IMR-90 (cell line): ENCODE data around the gene ADISSP. TPM values are rescaled to one million over a fixed set of nuclear protein-coding genes. Genes with fewer than 3 reads are reported as not detected.

Source experiments
- ATAC-seq: fragments of 200-7000 bp; cut with Tn5 transposase; 2 replicates; pipeline ENCODE4 v1.9.1; 2020; ENCODE audit warnings: low read depth, mild to moderate bottlenecking, moderate library complexity
- BruUV-seq: library from RNA; stranded (reverse); fragments of 400-500 nt; replicated peaks from 2 replicates; lab custom pipeline; 2021; lab: Mats Ljungman, UMichigan
- CTCF ChIA-PET: fragments of 300-600 bp; formaldehyde crosslinking; extraction: SDS; loops from one replicate; lab custom pipeline; 2021; ENCODE audit warnings: antibody characterized with exemption; lab: Yijun Ruan, JAX
- POLR2A ChIA-PET: fragments of 300-600 bp; sonication (Branson Sonifier 250); formaldehyde crosslinking; loops from one replicate; lab custom pipeline; 2022; ENCODE audit warnings: antibody characterized with exemption; ENCODE audit not compliant: unreplicated experiment; lab: Charles Lee
- DNase-seq: peaks from one replicate; pipeline ENCODE4 v3.0.0; 2013
- H2AFZ ChIP-seq: replicated peaks from 2 replicates; pipeline ENCODE3; 2013; ENCODE audit warnings: low read length, mild to moderate bottlenecking; ENCODE audit not compliant: poor library complexity
- H2AK5ac ChIP-seq: 2 replicates; pipeline ENCODE4 v1.6.1; 2013; ENCODE audit warnings: low read depth, low read length, inconsistent platforms
- H2AK9ac ChIP-seq: replicated peaks from 2 replicates; pipeline ENCODE3; 2013; ENCODE audit warnings: mild to moderate bottlenecking, low read depth, low read length, moderate library complexity; ENCODE audit not compliant: poor library complexity
- H2BK120ac ChIP-seq: 2 replicates; pipeline ENCODE4 v1.6.1; 2013; ENCODE audit warnings: low read depth, low read length, inconsistent platforms
- H2BK15ac ChIP-seq: 3 replicates; pipeline ENCODE4 v1.6.1; 2013; ENCODE audit warnings: low read depth, low read length, inconsistent platforms
- H2BK20ac ChIP-seq: 2 replicates; pipeline ENCODE4 v1.6.1; 2013; ENCODE audit warnings: low read depth, mild to moderate bottlenecking, inconsistent platforms, low read length, moderate library complexity
- H2BK5ac ChIP-seq: 2 replicates; pipeline ENCODE4 v1.6.1; 2013; ENCODE audit warnings: mild to moderate bottlenecking, low read depth, low read length, inconsistent platforms; ENCODE audit not compliant: poor library complexity, severe bottlenecking
- H3K14ac ChIP-seq: replicated peaks from 2 replicates; pipeline ENCODE4 v1.6.1; 2013; ENCODE audit warnings: low read depth, low read length, inconsistent platforms
- H3K18ac ChIP-seq: 2 replicates; pipeline ENCODE4 v1.6.1; 2013; ENCODE audit warnings: low read depth, low read length, control low read depth
- H3K23ac ChIP-seq: 2 replicates; pipeline ENCODE4 v1.6.1; 2013; ENCODE audit warnings: low read depth, low read length, inconsistent platforms
- H3K27ac ChIP-seq: 2 replicates; pipeline ENCODE4 v1.5.1; 2013; ENCODE audit warnings: mild to moderate bottlenecking, control low read depth, low read length; ENCODE audit not compliant: insufficient read depth
- H3K27me3 ChIP-seq: 2 replicates; pipeline ENCODE4 v1.6.1; 2013; ENCODE audit warnings: low read length; ENCODE audit not compliant: control insufficient read depth, insufficient read depth
- H3K36me3 ChIP-seq: 2 replicates; pipeline ENCODE4 v1.6.1; 2013; ENCODE audit warnings: low read length, mixed read lengths; ENCODE audit not compliant: control insufficient read depth, insufficient read depth
- H3K4ac ChIP-seq: 2 replicates; pipeline ENCODE4 v1.6.1; 2013; ENCODE audit warnings: low read depth, low read length, inconsistent platforms
- H3K4me1 ChIP-seq: 2 replicates; pipeline ENCODE4 v1.6.1; 2013; ENCODE audit warnings: low read length, mixed read lengths; ENCODE audit not compliant: control insufficient read depth, insufficient read depth
- H3K4me2 ChIP-seq: 2 replicates; pipeline ENCODE4 v1.6.1; 2013; ENCODE audit warnings: low read depth, mild to moderate bottlenecking, control low read depth, low read length, moderate library complexity
- H3K4me3 ChIP-seq: 2 replicates; pipeline ENCODE4 v1.5.1; 2013; ENCODE audit warnings: low read depth, mild to moderate bottlenecking, control low read depth, low read length, moderate library complexity; ENCODE audit not compliant: insufficient read depth
- H3K56ac ChIP-seq: 2 replicates; pipeline ENCODE4 v1.6.1; 2013; ENCODE audit warnings: low read length, inconsistent platforms; ENCODE audit not compliant: insufficient read depth; ENCODE audit errors: extremely low read depth
- H3K79me1 ChIP-seq, 2 experiments: 2 replicates each; pipeline ENCODE4 v1.6.1; 2013; ENCODE audit warnings: low read length in 2 of 2, inconsistent platforms in 1 of 2, low read depth in 1 of 2
- H3K9ac ChIP-seq: 2 replicates; pipeline ENCODE4 v1.6.1; 2013; ENCODE audit warnings: low read depth, low read length, control low read depth
- H3K9me1 ChIP-seq: 2 replicates; pipeline ENCODE4 v1.6.1; 2013; ENCODE audit warnings: low read length, inconsistent platforms; ENCODE audit not compliant: insufficient read depth
- H3K9me3 ChIP-seq: 2 replicates; pipeline ENCODE4 v1.6.1; 2013; ENCODE audit warnings: low read length; ENCODE audit not compliant: control insufficient read depth, insufficient read depth
- H4K20me1 ChIP-seq: 2 replicates; pipeline ENCODE4 v1.6.1; 2013; ENCODE audit warnings: low read length, inconsistent platforms; ENCODE audit not compliant: insufficient read depth
- H4K5ac ChIP-seq: 2 replicates; pipeline ENCODE4 v1.6.1; 2013; ENCODE audit warnings: mild to moderate bottlenecking, low read depth, low read length, control low read depth
- H4K8ac ChIP-seq, 2 experiments: 2 replicates each; pipeline ENCODE4 v1.6.1; 2013; ENCODE audit warnings: low read depth in 2 of 2, low read length in 2 of 2, control low read depth in 1 of 2, inconsistent platforms in 1 of 2
- H4K91ac ChIP-seq: 2 replicates; pipeline ENCODE4 v1.6.1; 2013; ENCODE audit warnings: low read depth, low read length, inconsistent platforms; ENCODE audit not compliant: insufficient read depth
- BHLHE40 ChIP-seq: fragments of 150-350 bp; IDR thresholded peaks from 2 replicates; pipeline ENCODE4 v1.6.1; 2016; ENCODE audit warnings: mild to moderate bottlenecking, low read depth, low read length
- CEBPB ChIP-seq: IDR thresholded peaks from 2 replicates; pipeline ENCODE4 v1.6.1; 2012; ENCODE audit warnings: low read depth, low read length, improper control_type of control experiment
- CHD1 ChIP-seq: IDR thresholded peaks from 2 replicates; pipeline ENCODE4 v1.6.1; 2012; ENCODE audit warnings: low read depth, low read length, improper control_type of control experiment
- CTCF ChIP-seq: conservative IDR thresholded peaks from 2 replicates; pipeline ENCODE4 v1.5.1; 2012; ENCODE audit warnings: mild to moderate bottlenecking, low read depth, low read length, improper control_type of control experiment
- ELK1 ChIP-seq: fragments of 150-350 bp; IDR thresholded peaks from 2 replicates; pipeline ENCODE4 v1.6.1; 2016; ENCODE audit warnings: low read depth, mild to moderate bottlenecking, low read length, moderate library complexity, borderline replicate concordance
- FOS ChIP-seq: fragments of 150-350 bp; IDR thresholded peaks from 2 replicates; pipeline ENCODE4 v1.6.1; 2016; ENCODE audit warnings: low read depth, low read length
- MAFK ChIP-seq: IDR thresholded peaks from 2 replicates; pipeline ENCODE4 v1.6.1; 2012; ENCODE audit warnings: low read depth, low read length, improper control_type of control experiment
- MAZ ChIP-seq: IDR thresholded peaks from 2 replicates; pipeline ENCODE4 v1.6.1; 2012; ENCODE audit warnings: low read depth, mild to moderate bottlenecking, low read length, improper control_type of control experiment, moderate library complexity, borderline replicate concordance
- MXI1 ChIP-seq: IDR thresholded peaks from 2 replicates; pipeline ENCODE4 v1.6.1; 2012; ENCODE audit warnings: low read depth, mild to moderate bottlenecking, low read length, moderate library complexity, borderline replicate concordance
- NFE2L2 ChIP-seq: fragments of 150-350 bp; IDR thresholded peaks from 2 replicates; pipeline ENCODE4 v1.6.1; 2016; ENCODE audit warnings: low read depth, mild to moderate bottlenecking, low read length
- POLR2A ChIP-seq: IDR thresholded peaks from 2 replicates; pipeline ENCODE4 v1.6.1; 2012; ENCODE audit warnings: mild to moderate bottlenecking, low read depth, low read length
- RAD21 ChIP-seq: IDR thresholded peaks from 2 replicates; pipeline ENCODE4 v1.6.1; 2012; ENCODE audit warnings: low read length, improper control_type of control experiment
- RCOR1 ChIP-seq: IDR thresholded peaks from 2 replicates; pipeline ENCODE4 v1.6.1; 2012; ENCODE audit warnings: mild to moderate bottlenecking, low read length, improper control_type of control experiment; ENCODE audit not compliant: insufficient replicate concordance
- RFX5 ChIP-seq: IDR thresholded peaks from 2 replicates; pipeline ENCODE4 v1.8.0; 2012; ENCODE audit warnings: low read depth, mild to moderate bottlenecking, low read length, moderate library complexity
- SMC3 ChIP-seq: fragments of 150-350 bp; IDR thresholded peaks from 2 replicates; pipeline ENCODE4 v1.6.1; 2016; ENCODE audit warnings: low read depth, mild to moderate bottlenecking, antibody characterized with exemption, low read length, moderate library complexity
- USF2 ChIP-seq: fragments of 150-350 bp; IDR thresholded peaks from 2 replicates; pipeline ENCODE4 v1.6.1; 2017; ENCODE audit warnings: mild to moderate bottlenecking, antibody characterized with exemption, low read length, low read depth
- WGBS, 2 experiments: methylation state at CpG; one replicate each; pipeline versions ENCODE4 v1.1.5 to v1.1.7; 2013; ENCODE audit warnings: missing lambda C conversion rate in 2 of 2; ENCODE audit not compliant: insufficient read length in 1 of 2; ENCODE audit errors: extremely low coverage in 2 of 2; 5-methylcytosine and 5-hydroxymethylcytosine counted together
- dilution Hi-C: fragments of 300-500 bp; cut with HindIII; formaldehyde crosslinking; loops from one replicate; pipeline ENCODE4 v1.14.3; 2018; ENCODE audit warnings: low sequenced_read_pairs; ENCODE audit not compliant: unreplicated experiment
- in situ Hi-C: fragments of 300-500 bp; cut with MboI; formaldehyde crosslinking; loops from 3 replicates; pipeline ENCODE4 v1.14.3; 2019; ENCODE audit warnings: low sequenced_read_pairs, inconsistent platforms, mixed read lengths
- intact Hi-C: fragments of 100-400 bp; cut with micrococcal nuclease; formaldehyde crosslinking; loops from 2 replicates; pipeline ENCODE4 v1.10.0; 2022
- polyA plus RNA-seq, 3 experiments: library from polyadenylated mRNA; depleted of rRNA; stranded (reverse); fragments of >200 nt; gene quantifications; 2 replicates each; pipeline ENCODE4 v1.2.3, GENCODE V29; 2012; ENCODE audit warnings: low replicate concordance in 1 of 3
- total RNA-seq: library from RNA; depleted of rRNA; stranded (reverse); fragments of >200 nt; gene quantifications from 2 replicates; pipeline ENCODE4 v1.2.3, GENCODE V29; 2012

ADISSP gene
- total and polyA plus RNA-seq, 2 of the 4 experiments (the other 2 are of a cell fraction), result 31.9 to 58.2 TPM

DNA sequence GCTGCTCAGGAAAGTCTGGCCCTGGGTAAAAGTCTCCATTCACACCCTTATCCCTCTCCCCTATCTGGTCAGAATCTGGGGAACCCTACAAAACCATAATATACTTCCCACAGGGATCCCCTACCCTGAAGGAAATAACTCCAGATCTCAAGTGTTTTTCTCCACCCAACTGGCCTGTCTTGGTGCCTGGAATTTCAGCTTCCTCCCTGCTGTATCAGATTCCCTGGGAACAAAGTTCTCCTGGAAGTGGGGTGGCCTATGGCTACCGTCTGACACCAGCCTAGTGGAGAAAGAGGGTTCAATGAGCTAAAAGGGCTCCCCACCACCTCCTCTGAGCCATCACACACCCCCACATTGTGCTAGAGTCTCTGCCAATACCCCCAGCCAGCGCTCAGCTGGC is 20.1 kb downstream of the ADISSP start:
- Histone ChIP-seq H2AFZ (no peak overlapping the region), H3K79me1 (no peaks in the 10 kb centered on the region), H3K4me2 (no peak overlapping the region), H3K9me1 (no peaks in the 10 kb centered on the region), H2BK15ac (no peak overlapping the region), H3K27ac (no peak overlapping the region), H3K9ac (no peak overlapping the region), H3K14ac (no peak overlapping the region), H3K36me3 (peaks cover 2% of the 10 kb centered on the region), H2BK5ac (no peak overlapping the region), H3K4me1 (no peaks in the 10 kb centered on the region), H4K8ac (no peak overlapping the region), H3K18ac (no peak overlapping the region), H2AK9ac (no peak overlapping the region), H3K23ac (no peak overlapping the region), H2BK120ac (no peak overlapping the region), H3K27me3 (peaks cover 12% of the 10 kb centered on the region), H4K5ac (no peak overlapping the region), H3K9me3 (no peaks in the 10 kb centered on the region), H3K56ac (no peak overlapping the region), H2BK20ac (no peak overlapping the region), H4K20me1 (0 out of 2 replicates have a peak, but pooled peaks cover under 1% of the 10 kb centered on the region), H4K91ac (no peak overlapping the region), H3K4me3 (no peak overlapping the region), H3K4ac (no peak overlapping the region), H2AK5ac (no peak overlapping the region)
- 100% methylated on average over 1 of the region's 2 CpGs; no CpG with 5 or more reads in 1 of the 2 experiments for WGBS, 2 experiments
- POLR2A ChIA-PET, result no interaction called here
- dilution Hi-C loops (no loop called here), intact Hi-C loops (no loop called here), in situ Hi-C loops (no loop called here)
- ATAC-seq, result no peak
- CTCF ChIA-PET, result interaction anchor here (0.5 kb wide), 1 partner anchor 11 kb away, joined by 3 read pairs; no protein-coding TSS in a partner anchor
- DNase-seq, result no peak
- TF ChIP-seq RFX5, result no peak
- no peak for TF ChIP-seq USF2
- no peak for TF ChIP-seq CTCF
- TF ChIP-seq BHLHE40, result no peak
- no peak for TF ChIP-seq NFE2L2
- TF ChIP-seq RAD21, result no peak
- no peak for TF ChIP-seq ELK1
- TF ChIP-seq SMC3, result no peak
- TF ChIP-seq POLR2A, result no peak
- no peak for TF ChIP-seq FOS
- no peak for TF ChIP-seq MXI1
- TF ChIP-seq MAFK, result no peak
- TF ChIP-seq CHD1, result no peak
- no peak for TF ChIP-seq CEBPB
- no peak for TF ChIP-seq RCOR1
- no peak for TF ChIP-seq MAZ
- no TSS peak for BruUV-seq
